K562 (cell line): Measurements from ENCODE around the gene CEP250. TPM values are rescaled to one million over a fixed set of nuclear protein-coding genes. Genes with fewer than 3 reads are reported as not detected.
"Not testable (repeated sequence)": the region's sequence is repeated elsewhere in the genome, so short reads cannot be mapped to it uniquely, and the experiment has no call there.

Experiments used
- ATAC-seq: fragments of 200-7000 bp; cut with Tn5 transposase; 3 replicates; pipeline ENCODE4 v1.9.1; 2020; ENCODE audit warnings: moderate library complexity
- BruUV-seq: library from RNA; stranded (reverse); fragments of 400-500 nt; replicated peaks from 2 replicates; lab custom pipeline; 2021; lab: Mats Ljungman, UMichigan
- CTCF ChIA-PET: fragments of 300-600 bp; formaldehyde crosslinking; extraction: SDS; loops from one replicate; lab custom pipeline; 2021; ENCODE audit warnings: low intra/inter-chr PET ratio; lab: Yijun Ruan, JAX
- POLR2A ChIA-PET: fragments of 300-600, 350-650 bp; sonication (Branson Sonifier 250); formaldehyde crosslinking; extraction: SDS; loops from one replicate; lab custom pipeline; 2021; ENCODE audit warnings: antibody characterized with exemption, inconsistent platforms; lab: Yijun Ruan, JAX
- DNase-seq, 4 experiments: peaks; one replicate each; pipeline versions ENCODE4 v3.0.0 to v3.0.0-alpha.2; 2011 to 2018; ENCODE audit warnings: low spot score in 3 of 4, mixed read lengths in 3 of 4; ENCODE audit errors: extremely low read depth in 1 of 4
- FAIRE-seq: peaks from 2 replicates; lab custom pipeline; 2011; peaks lifted over from hg19 to GRCh38; lab: Jason Lieb, UNC
- H2AFZ ChIP-seq: 2 replicates; pipeline ENCODE4 v1.6.0; 2011; ENCODE audit warnings: low read depth, low read length, control low read depth, inconsistent platforms
- H3K27ac ChIP-seq: fragments of 200-600 bp; 3 replicates; pipeline ENCODE4 v1.8.0; 2011; ENCODE audit warnings: low read depth, mild to moderate bottlenecking, control low read depth, inconsistent platforms, low read length, moderate library complexity, mixed read lengths; ENCODE audit errors: extremely low read depth
- H3K27me3 ChIP-seq, 2 experiments: fragments of 300-600 bp in 1 of 2; 2 replicates in 1 of 2; 3 replicates in 1 of 2; pipeline versions ENCODE4 v1.6.0 to v1.8.0; 2011; ENCODE audit warnings: inconsistent platforms in 2 of 2, low read length in 2 of 2, mild to moderate bottlenecking in 1 of 2, mixed read lengths in 1 of 2, moderate library complexity in 1 of 2; ENCODE audit not compliant: control insufficient read depth in 2 of 2, insufficient read depth in 2 of 2
- H3K36me3 ChIP-seq: fragments of 300-600 bp; 3 replicates; pipeline ENCODE4 v1.8.0; 2011; ENCODE audit warnings: mild to moderate bottlenecking, low read length, inconsistent platforms; ENCODE audit not compliant: control insufficient read depth, insufficient read depth
- H3K4me1 ChIP-seq, 2 experiments: fragments of 200-600 bp in 1 of 2; replicated peaks in 1 of 2; 2 replicates in 1 of 2; 3 replicates in 1 of 2; pipeline versions ENCODE4 v1.5.1 to v1.8.0; 2011; ENCODE audit warnings: inconsistent platforms in 2 of 2, low read length in 2 of 2, mild to moderate bottlenecking in 1 of 2, mixed read lengths in 1 of 2, moderate library complexity in 1 of 2; ENCODE audit not compliant: control insufficient read depth in 2 of 2, insufficient read depth in 2 of 2
- H3K4me2 ChIP-seq: 2 replicates; pipeline ENCODE4 v1.6.1; 2011; ENCODE audit warnings: low read length, control low read depth, inconsistent platforms, mixed read lengths; ENCODE audit not compliant: insufficient read depth
- H3K4me3 ChIP-seq: fragments of 200-600 bp; sonication (generic), shearing (Covaris generic); 2 replicates; pipeline ENCODE4 v1.5.1; 2016; ENCODE audit warnings: control low read depth, inconsistent platforms
- H3K79me2 ChIP-seq: fragments of 200-600 bp; 3 replicates; pipeline ENCODE4 v1.8.0; 2011; ENCODE audit warnings: low read length, inconsistent platforms; ENCODE audit not compliant: control insufficient read depth, insufficient read depth
- H3K9ac ChIP-seq, 2 experiments: 2 replicates each; pipeline versions ENCODE4 v1.6.0 to v1.6.1; 2011; ENCODE audit warnings: low read depth in 2 of 2, low read length in 2 of 2, control low read depth in 1 of 2, inconsistent platforms in 1 of 2, mild to moderate bottlenecking in 1 of 2, mixed read lengths in 1 of 2; ENCODE audit not compliant: insufficient read depth in 1 of 2
- H3K9me1 ChIP-seq: one replicate; pipeline ENCODE4 v1.6.0; 2011; ENCODE audit warnings: inconsistent platforms, mild to moderate bottlenecking, low read length, moderate library complexity; ENCODE audit not compliant: control insufficient read depth, insufficient read depth
- H3K9me3 ChIP-seq: replicated peaks from 2 replicates; pipeline ENCODE4 v1.5.1; 2011; ENCODE audit warnings: low read depth, low read length, inconsistent platforms; ENCODE audit not compliant: control insufficient read depth, insufficient read depth
- H4K20me1 ChIP-seq: replicated peaks from 2 replicates; pipeline ENCODE4 v1.6.1; 2011; ENCODE audit warnings: low read length, inconsistent platforms, mixed read lengths; ENCODE audit not compliant: control insufficient read depth, insufficient read depth
- WGBS: fragments of 100-300 bp; shearing (Covaris generic); methylation state at CpG from one replicate; pipeline ENCODE4 v1.1.6; 2016; ENCODE audit warnings: low coverage, mixed read lengths; ENCODE audit not compliant: insufficient coverage; ENCODE audit errors: missing lambda C conversion rate; 5-methylcytosine and 5-hydroxymethylcytosine counted together
- in situ Hi-C: fragments of 300-500 bp; cut with MboI; formaldehyde crosslinking; loops from 4 replicates; pipeline ENCODE4 v1.15.0; 2018; ENCODE audit warnings: inconsistent platforms, mixed read lengths
- intact Hi-C: fragments of 100-400 bp; cut with micrococcal nuclease; formaldehyde crosslinking; loops from 2 replicates; pipeline ENCODE4 v1.14.2; 2022
- polyA plus RNA-seq, 8 experiments: library from polyadenylated mRNA; depleted of rRNA in 4 of 8; stranded (reverse) in 5 of 8; unstranded in 3 of 8; fragments of >200 nt; fragmentation: Nextera tagmentation in 2 of 8; fragmentation: Illumina TruSeq in 1 of 8; extraction: Ambion mirVana in 2 of 8; extraction: Trizol in 1 of 8; gene quantifications; 2 replicates each; pipeline versions ENCODE4 v1.2.1 to v1.2.3, GENCODE V29; 2011 to 2014; ENCODE audit warnings: inconsistent platforms in 1 of 8, missing spikeins in 1 of 8
- total RNA-seq, 7 experiments: library from RNA; depleted of rRNA in 6 of 7; stranded (reverse); fragments of >200 nt in 6 of 7; fragmentation: Illumina TruSeq in 2 of 7; extraction: Trizol in 2 of 7; gene quantifications; 2 replicates each; pipeline versions ENCODE4 v1.2.1 to v1.2.3, GENCODE V29; 2011 to 2021; ENCODE audit warnings: low replicate concordance in 1 of 7
- TF ChIP-seq, protein P1 (sequence below): fragments of 250-450 bp; sonication (Bioruptor Pico); IDR thresholded peaks from 2 replicates; pipeline ENCODE4 v1.5.0; 2022; ENCODE audit warnings: mild to moderate bottlenecking
- TF ChIP-seq, protein P2 (sequence below), 2 experiments: IDR thresholded peaks; 2 replicates each; pipeline ENCODE4 v1.6.1; 2012; ENCODE audit warnings: improper control_type of control experiment in 2 of 2, low read depth in 2 of 2, low read length in 2 of 2, borderline replicate concordance in 1 of 2
- TF ChIP-seq, protein P3 (sequence below): IDR thresholded peaks from 2 replicates; pipeline ENCODE4 v1.6.1; 2012; ENCODE audit warnings: low read depth, low read length, improper control_type of control experiment, borderline replicate concordance
- TF ChIP-seq, protein P4 (sequence below): fragments of 450-650 bp; IDR thresholded peaks from 2 replicates; pipeline ENCODE4 v1.7.1; 2018; ENCODE audit warnings: mild to moderate bottlenecking, low read depth; ENCODE audit not compliant: partially characterized antibody

The CEP250 gene
- total and polyA plus RNA-seq, 9 of the 15 experiments (the other 6 are each of a cell fraction or from before 2014, with no cell fraction given), result 2.5 to 41.9 (median 20.5) TPM

DNA sequence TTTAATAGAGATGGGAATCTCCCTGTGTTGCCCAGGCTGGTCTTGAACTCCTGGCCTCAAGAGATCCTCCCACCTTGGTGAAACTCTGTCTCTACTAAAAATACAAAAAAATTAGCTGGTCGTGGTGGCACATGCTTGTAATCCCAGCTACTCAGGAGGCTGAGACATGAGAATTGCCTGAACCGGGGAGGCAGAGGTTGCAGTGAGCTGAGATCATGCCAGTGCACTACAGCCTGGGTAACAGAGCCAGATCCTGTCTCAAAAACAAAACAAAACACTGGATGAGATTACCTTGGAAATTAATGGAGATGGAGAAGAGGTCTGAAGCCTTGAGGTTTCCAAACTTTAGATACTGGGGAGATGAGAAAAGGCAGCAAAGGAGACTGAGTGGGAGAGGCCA, 2.1 kb downstream of the CEP250 start:
- 32% methylated on average over 2 of the region's 2 CpGs for WGBS
- POLR2A ChIA-PET, result interaction anchor here (0.5 to 1.9 kb wide), 6 partner anchors 10 to 759 kb away, joined by 3 to 4 read pairs (median 3); no protein-coding TSS in a partner anchor
- H3K9me3 ChIP-seq, BruUV-seq, H3K4me2 ChIP-seq, DNase-seq, ATAC-seq, H3K27ac ChIP-seq, H3K4me3 ChIP-seq, CTCF ChIA-PET, intact Hi-C loops, H3K27me3 ChIP-seq, FAIRE-seq, H3K9ac ChIP-seq, H3K9me1 ChIP-seq, H4K20me1 ChIP-seq, H2AFZ ChIP-seq, in situ Hi-C loops: not testable (repeated sequence)
- Histone ChIP-seq H3K79me2 (peaks cover 30% of the 10 kb centered on the region), H3K4me1 (peaks cover 21 to 29% of the 10 kb centered on the region in 2 experiments), H3K36me3 (peaks cover 29% of the 10 kb centered on the region)

DNA sequence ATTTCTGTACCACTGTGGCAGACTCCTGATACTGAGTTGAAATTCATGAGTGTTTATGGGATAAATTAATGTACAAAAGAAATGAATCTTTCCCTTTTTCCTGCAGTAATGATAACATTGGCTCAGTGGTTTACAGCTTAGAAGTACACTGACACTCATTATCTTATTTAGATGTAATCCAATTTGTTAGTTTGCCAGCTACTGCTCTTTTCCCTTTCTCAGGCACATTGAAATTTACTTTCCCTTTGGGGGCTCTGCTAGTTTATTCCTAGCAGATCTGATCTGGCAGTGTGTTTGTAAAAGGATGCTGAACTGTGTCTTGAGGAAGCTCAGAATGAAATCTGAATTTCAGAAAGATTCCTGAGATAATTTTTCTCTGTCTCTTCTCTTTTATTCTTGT, 3.0 kb downstream of the CEP250 start:
- intact Hi-C loops (no loop called here), in situ Hi-C loops (no loop called here)
- ATAC-seq (no peak), DNase-seq (no peak), FAIRE-seq (no peak)
- ChIA-PET CTCF (no interaction called here), POLR2A (interaction anchor here (1.0 to 1.7 kb wide), 2 partner anchors 9 to 20 kb away, joined by 3 read pairs; no protein-coding TSS in a partner anchor)
- Histone ChIP-seq H3K36me3 (peaks cover 32% of the 10 kb centered on the region), H3K79me2 (peaks cover 30% of the 10 kb centered on the region), H3K9me1 (no peaks in the 10 kb centered on the region), H2AFZ (no peak overlapping the region), H3K4me2 (no peak overlapping the region), H3K4me3 (no peak overlapping the region), H3K27ac (no peak overlapping the region), H3K27me3 (no peaks in the 10 kb centered on the region), H4K20me1 (no peaks in the 10 kb centered on the region; the same call in 1 of the 2 replicates), H3K4me1 (peaks cover 28 to 32% of the 10 kb centered on the region in 2 experiments), H3K9me3 (no peaks in the 10 kb centered on the region), H3K9ac (no peak overlapping the region)
- no TSS peak for BruUV-seq
- TF ChIP-seq, protein P1, sequence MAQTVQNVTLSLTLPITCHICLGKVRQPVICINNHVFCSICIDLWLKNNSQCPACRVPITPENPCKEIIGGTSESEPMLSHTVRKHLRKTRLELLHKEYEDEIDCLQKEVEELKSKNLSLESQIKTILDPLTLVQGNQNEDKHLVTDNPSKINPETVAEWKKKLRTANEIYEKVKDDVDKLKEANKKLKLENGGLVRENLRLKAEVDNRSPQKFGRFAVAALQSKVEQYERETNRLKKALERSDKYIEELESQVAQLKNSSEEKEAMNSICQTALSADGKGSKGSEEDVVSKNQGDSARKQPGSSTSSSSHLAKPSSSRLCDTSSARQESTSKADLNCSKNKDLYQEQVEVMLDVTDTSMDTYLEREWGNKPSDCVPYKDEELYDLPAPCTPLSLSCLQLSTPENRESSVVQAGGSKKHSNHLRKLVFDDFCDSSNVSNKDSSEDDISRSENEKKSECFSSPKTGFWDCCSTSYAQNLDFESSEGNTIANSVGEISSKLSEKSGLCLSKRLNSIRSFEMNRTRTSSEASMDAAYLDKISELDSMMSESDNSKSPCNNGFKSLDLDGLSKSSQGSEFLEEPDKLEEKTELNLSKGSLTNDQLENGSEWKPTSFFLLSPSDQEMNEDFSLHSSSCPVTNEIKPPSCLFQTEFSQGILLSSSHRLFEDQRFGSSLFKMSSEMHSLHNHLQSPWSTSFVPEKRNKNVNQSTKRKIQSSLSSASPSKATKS (CRISPR knock-in tag), result no peak
- TF ChIP-seq, protein P2, sequence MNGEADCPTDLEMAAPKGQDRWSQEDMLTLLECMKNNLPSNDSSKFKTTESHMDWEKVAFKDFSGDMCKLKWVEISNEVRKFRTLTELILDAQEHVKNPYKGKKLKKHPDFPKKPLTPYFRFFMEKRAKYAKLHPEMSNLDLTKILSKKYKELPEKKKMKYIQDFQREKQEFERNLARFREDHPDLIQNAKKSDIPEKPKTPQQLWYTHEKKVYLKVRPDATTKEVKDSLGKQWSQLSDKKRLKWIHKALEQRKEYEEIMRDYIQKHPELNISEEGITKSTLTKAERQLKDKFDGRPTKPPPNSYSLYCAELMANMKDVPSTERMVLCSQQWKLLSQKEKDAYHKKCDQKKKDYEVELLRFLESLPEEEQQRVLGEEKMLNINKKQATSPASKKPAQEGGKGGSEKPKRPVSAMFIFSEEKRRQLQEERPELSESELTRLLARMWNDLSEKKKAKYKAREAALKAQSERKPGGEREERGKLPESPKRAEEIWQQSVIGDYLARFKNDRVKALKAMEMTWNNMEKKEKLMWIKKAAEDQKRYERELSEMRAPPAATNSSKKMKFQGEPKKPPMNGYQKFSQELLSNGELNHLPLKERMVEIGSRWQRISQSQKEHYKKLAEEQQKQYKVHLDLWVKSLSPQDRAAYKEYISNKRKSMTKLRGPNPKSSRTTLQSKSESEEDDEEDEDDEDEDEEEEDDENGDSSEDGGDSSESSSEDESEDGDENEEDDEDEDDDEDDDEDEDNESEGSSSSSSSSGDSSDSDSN (IDR thresholded peaks at IDR 0.05; ENCODE audit: borderline replicate concordance in 1 of 2, low read depth in 2 of 2, low read length in 2 of 2), result no peak
- TF ChIP-seq, protein P3, sequence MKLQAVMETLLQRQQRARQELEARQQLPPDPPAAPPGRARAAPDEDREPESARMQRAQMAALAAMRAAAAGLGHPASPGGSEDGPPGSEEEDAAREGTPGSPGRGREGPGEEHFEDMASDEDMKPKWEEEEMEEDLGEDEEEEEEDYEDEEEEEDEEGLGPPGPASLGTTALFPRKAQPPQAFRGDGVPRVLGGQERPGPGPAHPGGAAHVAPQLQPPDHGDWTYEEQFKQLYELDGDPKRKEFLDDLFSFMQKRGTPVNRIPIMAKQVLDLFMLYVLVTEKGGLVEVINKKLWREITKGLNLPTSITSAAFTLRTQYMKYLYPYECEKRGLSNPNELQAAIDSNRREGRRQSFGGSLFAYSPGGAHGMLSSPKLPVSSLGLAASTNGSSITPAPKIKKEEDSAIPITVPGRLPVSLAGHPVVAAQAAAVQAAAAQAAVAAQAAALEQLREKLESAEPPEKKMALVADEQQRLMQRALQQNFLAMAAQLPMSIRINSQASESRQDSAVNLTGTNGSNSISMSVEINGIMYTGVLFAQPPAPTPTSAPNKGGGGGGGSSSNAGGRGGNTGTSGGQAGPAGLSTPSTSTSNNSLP, result no peak
- TF ChIP-seq, protein P4, sequence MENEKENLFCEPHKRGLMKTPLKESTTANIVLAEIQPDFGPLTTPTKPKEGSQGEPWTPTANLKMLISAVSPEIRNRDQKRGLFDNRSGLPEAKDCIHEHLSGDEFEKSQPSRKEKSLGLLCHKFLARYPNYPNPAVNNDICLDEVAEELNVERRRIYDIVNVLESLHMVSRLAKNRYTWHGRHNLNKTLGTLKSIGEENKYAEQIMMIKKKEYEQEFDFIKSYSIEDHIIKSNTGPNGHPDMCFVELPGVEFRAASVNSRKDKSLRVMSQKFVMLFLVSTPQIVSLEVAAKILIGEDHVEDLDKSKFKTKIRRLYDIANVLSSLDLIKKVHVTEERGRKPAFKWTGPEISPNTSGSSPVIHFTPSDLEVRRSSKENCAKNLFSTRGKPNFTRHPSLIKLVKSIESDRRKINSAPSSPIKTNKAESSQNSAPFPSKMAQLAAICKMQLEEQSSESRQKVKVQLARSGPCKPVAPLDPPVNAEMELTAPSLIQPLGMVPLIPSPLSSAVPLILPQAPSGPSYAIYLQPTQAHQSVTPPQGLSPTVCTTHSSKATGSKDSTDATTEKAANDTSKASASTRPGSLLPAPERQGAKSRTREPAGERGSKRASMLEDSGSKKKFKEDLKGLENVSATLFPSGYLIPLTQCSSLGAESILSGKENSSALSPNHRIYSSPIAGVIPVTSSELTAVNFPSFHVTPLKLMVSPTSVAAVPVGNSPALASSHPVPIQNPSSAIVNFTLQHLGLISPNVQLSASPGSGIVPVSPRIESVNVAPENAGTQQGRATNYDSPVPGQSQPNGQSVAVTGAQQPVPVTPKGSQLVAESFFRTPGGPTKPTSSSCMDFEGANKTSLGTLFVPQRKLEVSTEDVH, result no peak
